Body of pancreas (tissue), 4 donors: ENCODE results near the gene PPP1R3C. TPM values are rescaled to one million over a fixed set of nuclear protein-coding genes. Genes with fewer than 3 reads are reported as not detected.

Experiments
- ATAC-seq: fragments of 150-250 bp; one replicate; pipeline ENCODE4 v1.9.1; 2016
- DNase-seq, 4 donors: peaks; one replicate each; pipeline ENCODE4 v3.0.0-alpha.2; 2019
- H3K27ac ChIP-seq, 4 donors: fragments of 200-600 bp; sonication (generic); 1 replicate in 3 of 4; 2 replicates in 1 of 4; pipeline versions ENCODE4 v1.5.1 to v1.6.1; 2016 to 2019; ENCODE audit warnings: mild to moderate bottlenecking in 1 of 4, mixed read lengths in 1 of 4, moderate library complexity in 1 of 4
- H3K27me3 ChIP-seq, 2 donors: fragments of 200-600 bp; sonication (generic); one replicate each; pipeline ENCODE4 v1.6.0; 2016; ENCODE audit warnings: mild to moderate bottlenecking in 1 of 2
- H3K36me3 ChIP-seq, 2 donors: fragments of 200-600 bp; sonication (generic); replicated peaks in 1 of 2; 2 replicates each; pipeline ENCODE4 v1.5.1; 2016; ENCODE audit warnings: low read depth in 2 of 2; ENCODE audit not compliant: insufficient read depth in 1 of 2
- H3K4me1 ChIP-seq: fragments of 200-600 bp; sonication (generic); one replicate; pipeline ENCODE4 v1.6.0; 2016
- H3K4me3 ChIP-seq, 2 donors: fragments of 200-600 bp; sonication (generic); 1 replicate in 1 of 2; 2 replicates in 1 of 2; pipeline ENCODE4 v1.5.1; 2016 to 2019
- H3K9me3 ChIP-seq, 3 donors: fragments of 200-600 bp; sonication (generic); 1 replicate in 2 of 3; 2 replicates in 1 of 3; pipeline ENCODE4 v1.5.1; 2016
- POLR2A ChIP-seq, 3 donors: fragments of 450-650 bp; IDR thresholded peaks; one replicate each; pipeline ENCODE4 v1.6.1; 2016; ENCODE audit warnings: antibody characterized with exemption in 3 of 3, mild to moderate bottlenecking in 2 of 3
- WGBS, 2 donors: methylation state at CpG; one replicate each; pipeline ENCODE4 v1.1.5; 2017; 5-methylcytosine and 5-hydroxymethylcytosine counted together
- intact Hi-C: fragments of 100-400 bp; cut with DNase I; formaldehyde crosslinking; loops from one replicate; pipeline ENCODE4 v1.15.1; 2023
- total RNA-seq, 2 donors: library from RNA; depleted of rRNA; stranded (reverse); fragments of >200 nt; gene quantifications; one replicate each; pipeline ENCODE4 v1.1.0, GENCODE V29; 2016
- TF ChIP-seq, protein P1 (sequence below), 7 experiments: fragments of 450-650 bp in 4 of 7; fragments of 200-600 bp in 3 of 7; sonication (generic) in 3 of 7; IDR thresholded peaks; one replicate each; pipeline ENCODE4 v1.5.1; 2016 to 2019; ENCODE audit warnings: antibody characterized with exemption in 7 of 7

PPP1R3C gene
- total RNA-seq, 2 donors from 2014 or later: 9.6 to 15.6 TPM

- H3K9me3 ChIP-seq: no peaks in the 10 kb centered on the region
- peaks cover 79% of the 10 kb centered on the region for H3K4me1 ChIP-seq
- intact Hi-C loops: no loop called here
- no peaks in the 10 kb centered on the region for H3K27me3 ChIP-seq
- TF ChIP-seq POLR2A (IDR thresholded peaks at IDR 0.05): peak in 2 of 3 donors; percentile 40 to 56
- TF ChIP-seq, protein P1, sequence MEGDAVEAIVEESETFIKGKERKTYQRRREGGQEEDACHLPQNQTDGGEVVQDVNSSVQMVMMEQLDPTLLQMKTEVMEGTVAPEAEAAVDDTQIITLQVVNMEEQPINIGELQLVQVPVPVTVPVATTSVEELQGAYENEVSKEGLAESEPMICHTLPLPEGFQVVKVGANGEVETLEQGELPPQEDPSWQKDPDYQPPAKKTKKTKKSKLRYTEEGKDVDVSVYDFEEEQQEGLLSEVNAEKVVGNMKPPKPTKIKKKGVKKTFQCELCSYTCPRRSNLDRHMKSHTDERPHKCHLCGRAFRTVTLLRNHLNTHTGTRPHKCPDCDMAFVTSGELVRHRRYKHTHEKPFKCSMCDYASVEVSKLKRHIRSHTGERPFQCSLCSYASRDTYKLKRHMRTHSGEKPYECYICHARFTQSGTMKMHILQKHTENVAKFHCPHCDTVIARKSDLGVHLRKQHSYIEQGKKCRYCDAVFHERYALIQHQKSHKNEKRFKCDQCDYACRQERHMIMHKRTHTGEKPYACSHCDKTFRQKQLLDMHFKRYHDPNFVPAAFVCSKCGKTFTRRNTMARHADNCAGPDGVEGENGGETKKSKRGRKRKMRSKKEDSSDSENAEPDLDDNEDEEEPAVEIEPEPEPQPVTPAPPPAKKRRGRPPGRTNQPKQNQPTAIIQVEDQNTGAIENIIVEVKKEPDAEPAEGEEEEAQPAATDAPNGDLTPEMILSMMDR (IDR thresholded peaks at IDR 0.05): peak in 1 of 7 experiments; percentile 21
- ATAC-seq: peak; percentile 82
- H3K36me3 ChIP-seq: no peaks in the 10 kb centered on the region
- WGBS, 2 donors: 10 to 12% methylated on average over 10 of the region's 10 CpGs
- peak; percentile 77 to 92 (median 86) for DNase-seq
- H3K27ac ChIP-seq: peak overlapping the region; percentile 76 to 89 (median 85)
- no peak overlapping the region for H3K4me3 ChIP-seq
Observed at GRCh38 chr10:91590904-91591796, 41.7 kb downstream of the PPP1R3C start.

GRCh38 chr10:91590142-91590903 is 42.5 kb downstream of the PPP1R3C start:
- Histone ChIP-seq H3K4me3 (no peak overlapping the region), H3K27ac (peak overlapping the region; percentile 76 to 89 (median 85)), H3K27me3 (no peaks in the 10 kb centered on the region), H3K36me3 (no peaks in the 10 kb centered on the region), H3K4me1 (peaks cover 79% of the 10 kb centered on the region), H3K9me3 (no peaks in the 10 kb centered on the region)
- intact Hi-C loops: no loop called here
- TF ChIP-seq, protein P1 (IDR thresholded peaks at IDR 0.05): no peak
- no peak for TF ChIP-seq POLR2A (IDR thresholded peaks at IDR 0.05)
- DNase-seq (peak; percentile 51 to 69 (median 66)), ATAC-seq (peak; percentile 21)
- 10 to 19% methylated on average over 6 to 7 of the region's 7 CpGs for whole genome bisulfite sequencing, 2 donors

DNA sequence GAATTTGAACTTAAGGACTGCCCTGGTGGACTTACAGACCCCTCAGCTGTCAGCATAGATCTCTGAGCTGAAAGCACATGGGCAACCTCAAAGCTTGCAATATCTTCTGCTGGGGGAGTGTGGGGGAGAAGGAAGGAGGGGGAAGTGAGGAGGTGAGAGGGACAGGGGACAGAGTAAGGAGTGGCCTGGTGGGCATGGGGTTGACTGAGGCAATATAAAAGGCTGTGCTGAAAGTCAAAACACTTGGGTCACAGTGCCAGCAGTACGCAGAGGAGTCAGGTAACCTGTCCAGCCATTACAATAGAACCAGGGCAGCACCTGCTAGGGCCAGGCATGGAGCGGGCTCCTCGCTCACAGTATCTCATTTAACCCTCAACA is 43.2 kb downstream of the PPP1R3C start:
- intact Hi-C loops: no loop called here

DNA sequence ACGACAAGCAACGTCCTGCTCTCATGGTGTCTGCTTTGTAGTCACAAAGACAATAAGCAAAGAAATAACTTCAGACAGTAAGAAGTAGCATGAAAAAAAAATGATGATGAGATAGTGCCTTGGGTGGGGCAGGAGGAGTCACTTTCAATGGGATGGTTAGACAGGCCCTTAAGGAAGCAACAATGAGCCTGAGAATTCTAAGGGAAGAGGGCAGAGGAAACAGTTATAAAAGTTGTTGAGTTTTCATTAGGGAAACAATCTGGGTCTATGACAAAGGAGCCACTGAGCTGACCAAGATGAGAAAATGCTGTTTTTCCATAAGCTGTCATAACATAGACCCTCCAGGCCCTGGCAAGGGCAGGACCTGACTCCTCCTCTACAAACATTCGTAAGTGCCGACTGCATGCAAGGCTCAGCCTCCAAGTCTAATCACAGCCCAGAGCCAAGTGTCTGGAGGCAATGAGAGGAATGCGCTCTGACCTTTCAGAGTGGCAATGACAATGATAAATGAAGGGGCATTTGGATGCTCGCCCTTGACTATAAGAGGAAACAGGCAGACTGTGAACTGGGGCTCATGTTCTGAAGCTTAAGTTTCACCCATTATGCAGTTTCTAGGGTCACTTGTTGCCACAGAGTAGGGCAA is 43.7 kb downstream of the PPP1R3C start:
- DNase-seq: peak; percentile 42 to 75 (median 56)
- ATAC-seq: peak; percentile 22
- Histone ChIP-seq H3K9me3 (no peaks in the 10 kb centered on the region), H3K27ac (peak overlapping the region; percentile 76 to 89 (median 85)), H3K36me3 (no peaks in the 10 kb centered on the region), H3K4me1 (peaks cover 72% of the 10 kb centered on the region), H3K27me3 (no peaks in the 10 kb centered on the region), H3K4me3 (no peak overlapping the region)
- intact Hi-C loops: no loop called here
- TF ChIP-seq, protein P1 (IDR thresholded peaks at IDR 0.05): no peak
- no peak for TF ChIP-seq POLR2A (IDR thresholded peaks at IDR 0.05)
- WGBS, 2 donors: 32 to 41% methylated on average over 6 of the region's 6 CpGs

More for the DNA sequence above, 43.2 kb downstream of the PPP1R3C start:
- Histone ChIP-seq H3K36me3 (no peaks in the 10 kb centered on the region), H3K4me3 (no peak overlapping the region), H3K27me3 (no peaks in the 10 kb centered on the region), H3K27ac (peak overlapping the region; percentile 76 to 89 (median 85)), H3K9me3 (no peaks in the 10 kb centered on the region), H3K4me1 (peaks cover 77% of the 10 kb centered on the region)
- ATAC-seq (no peak), DNase-seq (no peak)
- WGBS, 2 donors: 70 to 74% methylated on average over 3 of the region's 3 CpGs
- no peak for TF ChIP-seq POLR2A (IDR thresholded peaks at IDR 0.05)
- TF ChIP-seq, protein P1 (IDR thresholded peaks at IDR 0.05): no peak
